Prostate gland (tissue), 2 donors: ENCODE measurements around the gene PLCB4.

ENCODE experiments used
- CTCF ChIP-seq, 4 experiments: fragments of 200-600 bp in 2 of 4; fragments of 450-650 bp in 2 of 4; sonication (generic) in 2 of 4; IDR thresholded peaks; 1 replicate in 3 of 4; 2 replicates in 1 of 4; pipeline ENCODE4 v1.5.1; 2016 to 2019; ENCODE audit warnings: antibody characterized with exemption in 4 of 4, mild to moderate bottlenecking in 2 of 4, moderate library complexity in 2 of 4
- POLR2A ChIP-seq: fragments of 450-650 bp; IDR thresholded peaks from one replicate; pipeline ENCODE4 v1.6.1; 2016; ENCODE audit warnings: antibody characterized with exemption, mild to moderate bottlenecking

GRCh38 chr20:9523636-9524035 is 454.7 kb downstream of the PLCB4 start:
- TF ChIP-seq CTCF (IDR thresholded peaks at IDR 0.05) = no peak
- no peak for TF ChIP-seq POLR2A
